HL-60 (cell line): ENCODE results near the gene GSN.

Source experiments
- DNase-seq, 2 experiments: peaks; one replicate each; pipeline ENCODE4 v3.0.0-alpha.2; 2010 to 2020; ENCODE audit warnings: low read depth in 1 of 2, low spot score in 1 of 2
- H3K27ac ChIP-seq: fragments of 250-450 bp; sonication (Bioruptor Pico); replicated peaks from 2 replicates; pipeline ENCODE4 v1.5.1; 2020; ENCODE audit warnings: mild to moderate bottlenecking, moderate library complexity
- H3K27me3 ChIP-seq: fragments of 250-450 bp; sonication (Bioruptor Pico); 2 replicates; pipeline ENCODE4 v1.5.1; 2021; ENCODE audit warnings: mild to moderate bottlenecking, moderate library complexity; ENCODE audit not compliant: insufficient read depth, poor library complexity, severe bottlenecking
- H3K4me3 ChIP-seq: replicated peaks from 2 replicates; pipeline ENCODE4 v1.5.1; 2011; ENCODE audit warnings: mild to moderate bottlenecking, control low read depth, low read length; ENCODE audit not compliant: insufficient read depth
- GABPA ChIP-seq: IDR thresholded peaks from 2 replicates; pipeline ENCODE4 v1.6.1; 2012; ENCODE audit warnings: low read depth
- POLR2AphosphoS5 ChIP-seq: IDR thresholded peaks from 2 replicates; pipeline ENCODE4 v1.6.1; 2012; ENCODE audit warnings: low read depth
- SPI1 ChIP-seq: IDR thresholded peaks from 2 replicates; pipeline ENCODE4 v1.6.1; 2012; ENCODE audit warnings: low read depth, mild to moderate bottlenecking, borderline replicate concordance
- TF ChIP-seq, protein P1 (sequence below): IDR thresholded peaks from one replicate; pipeline ENCODE4 v1.5.1; 2011; ENCODE audit warnings: low read length, control low read depth, inconsistent platforms; ENCODE audit not compliant: insufficient read depth
- TF ChIP-seq, protein P2 (sequence below): IDR thresholded peaks from 2 replicates; pipeline ENCODE4 v1.6.1; 2012; ENCODE audit warnings: low read depth; ENCODE audit not compliant: insufficient replicate concordance

The GSN gene

DNA sequence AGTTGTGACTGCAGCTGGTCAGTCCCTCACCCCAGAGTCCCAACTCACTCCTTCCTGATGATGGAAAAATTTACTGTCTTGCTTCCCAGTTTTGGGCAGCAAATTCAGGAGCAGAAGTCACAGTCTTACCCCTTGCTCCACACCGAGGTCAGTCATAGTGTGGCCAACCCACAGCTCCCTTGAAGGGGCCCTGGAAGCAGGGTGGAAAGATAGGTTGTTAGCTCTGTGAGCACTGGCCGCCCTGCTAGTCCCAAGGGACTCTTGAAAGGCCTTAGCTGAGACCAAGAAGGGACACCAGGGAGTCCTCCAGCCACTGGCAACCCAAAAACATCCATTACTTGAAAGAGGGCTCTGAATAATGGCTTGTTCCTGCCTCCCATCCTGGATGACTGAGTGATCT is 40.0 kb downstream of the GSN start:
- Histone ChIP-seq H3K4me3 (no peak overlapping the region), H3K27ac (no peak overlapping the region), H3K27me3 (no peaks in the 10 kb centered on the region)
- TF ChIP-seq, protein P1, sequence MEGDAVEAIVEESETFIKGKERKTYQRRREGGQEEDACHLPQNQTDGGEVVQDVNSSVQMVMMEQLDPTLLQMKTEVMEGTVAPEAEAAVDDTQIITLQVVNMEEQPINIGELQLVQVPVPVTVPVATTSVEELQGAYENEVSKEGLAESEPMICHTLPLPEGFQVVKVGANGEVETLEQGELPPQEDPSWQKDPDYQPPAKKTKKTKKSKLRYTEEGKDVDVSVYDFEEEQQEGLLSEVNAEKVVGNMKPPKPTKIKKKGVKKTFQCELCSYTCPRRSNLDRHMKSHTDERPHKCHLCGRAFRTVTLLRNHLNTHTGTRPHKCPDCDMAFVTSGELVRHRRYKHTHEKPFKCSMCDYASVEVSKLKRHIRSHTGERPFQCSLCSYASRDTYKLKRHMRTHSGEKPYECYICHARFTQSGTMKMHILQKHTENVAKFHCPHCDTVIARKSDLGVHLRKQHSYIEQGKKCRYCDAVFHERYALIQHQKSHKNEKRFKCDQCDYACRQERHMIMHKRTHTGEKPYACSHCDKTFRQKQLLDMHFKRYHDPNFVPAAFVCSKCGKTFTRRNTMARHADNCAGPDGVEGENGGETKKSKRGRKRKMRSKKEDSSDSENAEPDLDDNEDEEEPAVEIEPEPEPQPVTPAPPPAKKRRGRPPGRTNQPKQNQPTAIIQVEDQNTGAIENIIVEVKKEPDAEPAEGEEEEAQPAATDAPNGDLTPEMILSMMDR, result no peak
- TF ChIP-seq, protein P2, sequence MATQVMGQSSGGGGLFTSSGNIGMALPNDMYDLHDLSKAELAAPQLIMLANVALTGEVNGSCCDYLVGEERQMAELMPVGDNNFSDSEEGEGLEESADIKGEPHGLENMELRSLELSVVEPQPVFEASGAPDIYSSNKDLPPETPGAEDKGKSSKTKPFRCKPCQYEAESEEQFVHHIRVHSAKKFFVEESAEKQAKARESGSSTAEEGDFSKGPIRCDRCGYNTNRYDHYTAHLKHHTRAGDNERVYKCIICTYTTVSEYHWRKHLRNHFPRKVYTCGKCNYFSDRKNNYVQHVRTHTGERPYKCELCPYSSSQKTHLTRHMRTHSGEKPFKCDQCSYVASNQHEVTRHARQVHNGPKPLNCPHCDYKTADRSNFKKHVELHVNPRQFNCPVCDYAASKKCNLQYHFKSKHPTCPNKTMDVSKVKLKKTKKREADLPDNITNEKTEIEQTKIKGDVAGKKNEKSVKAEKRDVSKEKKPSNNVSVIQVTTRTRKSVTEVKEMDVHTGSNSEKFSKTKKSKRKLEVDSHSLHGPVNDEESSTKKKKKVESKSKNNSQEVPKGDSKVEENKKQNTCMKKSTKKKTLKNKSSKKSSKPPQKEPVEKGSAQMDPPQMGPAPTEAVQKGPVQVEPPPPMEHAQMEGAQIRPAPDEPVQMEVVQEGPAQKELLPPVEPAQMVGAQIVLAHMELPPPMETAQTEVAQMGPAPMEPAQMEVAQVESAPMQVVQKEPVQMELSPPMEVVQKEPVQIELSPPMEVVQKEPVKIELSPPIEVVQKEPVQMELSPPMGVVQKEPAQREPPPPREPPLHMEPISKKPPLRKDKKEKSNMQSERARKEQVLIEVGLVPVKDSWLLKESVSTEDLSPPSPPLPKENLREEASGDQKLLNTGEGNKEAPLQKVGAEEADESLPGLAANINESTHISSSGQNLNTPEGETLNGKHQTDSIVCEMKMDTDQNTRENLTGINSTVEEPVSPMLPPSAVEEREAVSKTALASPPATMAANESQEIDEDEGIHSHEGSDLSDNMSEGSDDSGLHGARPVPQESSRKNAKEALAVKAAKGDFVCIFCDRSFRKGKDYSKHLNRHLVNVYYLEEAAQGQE, result no peak
- TF ChIP-seq GABPA (no peak), POLR2AphosphoS5 (no peak), SPI1 (no peak)
- no peak for DNase-seq

DNA sequence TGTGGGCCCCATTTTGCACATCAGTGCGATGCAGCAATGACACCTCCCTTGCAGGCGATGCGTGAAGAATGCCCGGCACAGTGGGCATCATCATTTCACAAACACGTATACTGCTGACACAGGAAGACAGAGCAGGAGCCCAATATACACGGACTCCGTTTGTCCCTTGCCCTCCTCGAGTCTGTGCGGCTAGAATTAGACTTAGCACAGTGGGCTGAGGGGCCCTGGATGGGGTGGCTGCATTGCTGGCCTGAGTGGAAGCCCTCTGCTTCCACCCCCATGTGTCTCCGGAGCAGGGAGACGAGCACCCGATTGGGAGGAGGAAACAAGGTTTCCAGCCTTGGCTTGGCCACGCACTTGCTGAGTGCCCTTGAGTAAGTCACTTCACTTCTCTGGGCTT is 40.8 kb downstream of the GSN start:
- DNase-seq, result no peak
- TF ChIP-seq SPI1, result no peak
- TF ChIP-seq, protein P2, result no peak
- TF ChIP-seq POLR2AphosphoS5, result no peak
- TF ChIP-seq, protein P1, result no peak
- no peak for TF ChIP-seq GABPA
- Histone ChIP-seq H3K27ac (no peak overlapping the region), H3K27me3 (no peaks in the 10 kb centered on the region), H3K4me3 (no peak overlapping the region)

DNA sequence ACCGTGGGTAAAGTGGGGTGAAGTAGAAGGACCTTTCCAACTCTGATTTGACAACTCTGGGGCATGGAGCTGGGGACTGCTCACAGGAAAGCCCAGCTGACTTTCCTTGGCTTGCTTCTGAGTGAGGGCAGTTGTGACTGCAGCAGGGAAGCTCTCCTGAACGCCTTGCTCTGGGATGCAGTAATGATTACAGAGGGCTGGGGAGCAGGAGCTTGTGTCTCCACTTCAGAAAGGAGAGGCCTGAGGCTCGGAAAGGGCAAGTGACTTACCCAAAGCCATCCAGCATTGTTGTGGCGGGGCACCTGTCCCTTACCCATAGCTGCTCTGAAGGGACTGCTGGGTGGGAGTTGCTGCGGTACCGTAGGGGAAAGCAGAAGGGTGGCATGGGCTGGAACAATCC is 41.2 kb downstream of the GSN start:
- TF ChIP-seq POLR2AphosphoS5 (no peak), SPI1 (no peak), GABPA (no peak)
- TF ChIP-seq, protein P2, result no peak
- no peak for DNase-seq
- H3K27ac ChIP-seq, result no peak overlapping the region
- no peak overlapping the region for H3K4me3 ChIP-seq
- H3K27me3 ChIP-seq, result no peaks in the 10 kb centered on the region
